Rectal smooth muscle tissue (tissue), 1 donor: ENCODE measurements around the gene FMNL3.
A peak's percentile ranks its signal among the peaks of the same experiment; 100 is the strongest.

Experiments used
- H3K27ac ChIP-seq: one replicate; pipeline ENCODE4 v1.7.0; 2013; ENCODE audit warnings: low read depth, low read length, inconsistent platforms
- H3K27me3 ChIP-seq: one replicate; pipeline ENCODE4 v1.7.0; 2013; ENCODE audit warnings: low read length; ENCODE audit not compliant: control insufficient read depth, insufficient read depth
- H3K36me3 ChIP-seq: one replicate; pipeline ENCODE4 v1.7.0; 2013; ENCODE audit warnings: low read length; ENCODE audit not compliant: control insufficient read depth, insufficient read depth
- H3K4me1 ChIP-seq: one replicate; pipeline ENCODE4 v1.7.0; 2013; ENCODE audit warnings: low read length; ENCODE audit not compliant: control insufficient read depth, insufficient read depth
- H3K4me3 ChIP-seq: one replicate; pipeline ENCODE4 v1.7.0; 2013; ENCODE audit warnings: low read length
- H3K9ac ChIP-seq: one replicate; pipeline ENCODE4 v1.7.0; 2013; ENCODE audit warnings: low read length

Gene FMNL3

GRCh38 chr12:49667325-49668090 is 39.7 kb downstream of the FMNL3 start:
- H3K4me1 ChIP-seq: peaks cover 17% of the 10 kb centered on the region

DNA sequence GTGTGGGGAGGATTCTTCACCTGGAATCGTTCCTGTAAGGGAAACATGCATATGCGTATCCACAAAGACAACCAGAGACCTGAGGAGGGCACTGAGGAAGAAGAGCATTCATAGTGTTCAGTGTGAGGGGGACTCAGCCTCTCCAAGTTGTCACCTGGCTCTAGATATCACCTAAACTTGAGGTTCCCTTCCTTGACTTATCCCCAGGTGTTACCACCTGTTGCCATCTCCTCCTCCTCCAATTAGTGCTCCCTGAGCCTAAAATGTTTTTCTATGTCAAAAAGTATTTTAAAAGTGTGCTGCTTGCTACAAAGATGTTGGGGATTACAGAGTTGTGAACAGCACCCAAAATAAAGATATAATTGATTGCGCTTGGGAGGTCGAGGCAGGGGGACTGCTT is 41.0 kb downstream of the FMNL3 start:
- H3K9ac ChIP-seq: no peak overlapping the region
- no peak overlapping the region for H3K4me3 ChIP-seq
- no peaks in the 10 kb centered on the region for H3K36me3 ChIP-seq
- H3K4me1 ChIP-seq: peaks cover 5% of the 10 kb centered on the region
- no peaks in the 10 kb centered on the region for H3K27me3 ChIP-seq
- no peak overlapping the region for H3K27ac ChIP-seq

More at GRCh38 chr12:49667325-49668090, 39.7 kb downstream of the FMNL3 start:
- Histone ChIP-seq H3K4me3 (no peak overlapping the region), H3K9ac (no peak overlapping the region), H3K36me3 (no peaks in the 10 kb centered on the region), H3K27ac (no peak overlapping the region), H3K27me3 (no peaks in the 10 kb centered on the region)

- Histone ChIP-seq H3K36me3 (no peaks in the 10 kb centered on the region), H3K4me1 (peaks cover 4% of the 10 kb centered on the region), H3K9ac (no peak overlapping the region), H3K4me3 (no peak overlapping the region), H3K27ac (no peak overlapping the region), H3K27me3 (no peaks in the 10 kb centered on the region)
Observed at GRCh38 chr12:49665384-49665783, 41.8 kb downstream of the FMNL3 start.

DNA sequence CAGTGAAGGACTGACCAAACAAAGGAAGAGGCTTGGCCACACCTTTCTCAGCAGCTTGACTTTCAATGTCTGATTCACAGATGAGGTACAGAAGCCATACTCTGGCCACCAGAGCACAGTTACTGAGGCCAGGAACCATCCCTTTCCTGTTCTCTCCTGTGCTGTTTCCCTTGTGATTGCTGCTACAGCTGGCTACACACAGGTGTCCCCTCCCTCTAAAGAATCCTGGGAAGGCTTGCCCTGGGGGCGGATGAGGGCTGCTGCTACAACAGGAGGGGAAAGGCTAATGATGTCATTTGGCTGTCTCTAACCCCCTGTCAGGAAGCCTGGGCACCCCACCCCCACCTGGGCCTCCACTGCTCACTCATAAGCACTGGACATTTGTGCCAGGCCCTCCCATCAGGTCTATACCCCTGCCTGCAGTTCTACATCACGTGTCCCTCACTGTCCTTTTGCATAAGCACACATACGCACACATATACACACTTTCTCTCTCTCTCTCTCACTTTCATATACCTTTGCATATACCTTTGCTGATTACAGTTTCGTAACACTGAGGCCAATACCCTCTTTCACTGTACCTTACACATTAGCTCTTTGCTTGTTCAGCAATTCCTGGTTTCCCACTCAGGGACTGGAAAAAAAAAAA is 42.5 kb downstream of the FMNL3 start:
- H3K27me3 ChIP-seq: no peaks in the 10 kb centered on the region
- peaks cover 3% of the 10 kb centered on the region for H3K4me1 ChIP-seq
- H3K4me3 ChIP-seq: no peak overlapping the region
- no peak overlapping the region for H3K27ac ChIP-seq
- H3K9ac ChIP-seq: no peak overlapping the region
- no peaks in the 10 kb centered on the region for H3K36me3 ChIP-seq

- Histone ChIP-seq H3K27ac (no peak overlapping the region), H3K36me3 (no peaks in the 10 kb centered on the region), H3K4me3 (no peak overlapping the region), H3K27me3 (no peaks in the 10 kb centered on the region), H3K4me1 (peaks cover 3% of the 10 kb centered on the region), H3K9ac (no peak overlapping the region)
Observed at GRCh38 chr12:49664167-49664566, 43.0 kb downstream of the FMNL3 start.

- H3K27ac ChIP-seq: peak overlapping the region; percentile 21
- peaks cover 3% of the 10 kb centered on the region for H3K4me1 ChIP-seq
- H3K4me3 ChIP-seq: peak overlapping the region; percentile 44
- no peaks in the 10 kb centered on the region for H3K27me3 ChIP-seq
- peak overlapping the region; percentile 26 for H3K9ac ChIP-seq
- H3K36me3 ChIP-seq: peaks cover under 1% of the 10 kb centered on the region
Observed at GRCh38 chr12:49662998-49663843, 44.0 kb downstream of the FMNL3 start.

DNA sequence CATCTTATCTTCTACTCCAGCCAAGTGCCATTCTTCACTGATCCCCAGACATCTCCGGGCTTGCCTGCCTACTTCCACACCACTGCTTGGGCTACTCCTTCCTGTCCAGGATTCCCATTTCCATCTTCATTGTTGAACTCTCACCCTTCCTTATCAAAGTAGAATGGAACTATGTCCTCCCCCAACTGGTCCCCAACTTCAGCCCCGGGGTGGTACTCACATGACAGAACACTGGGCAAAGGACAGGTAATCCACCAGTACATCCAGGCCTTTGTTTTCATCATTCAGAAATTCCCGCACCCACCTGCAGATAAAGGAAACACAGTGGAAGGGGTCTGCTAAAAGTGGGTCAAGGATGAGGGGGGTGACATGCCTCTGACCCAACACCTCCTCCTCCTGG is 45.5 kb downstream of the FMNL3 start:
- Histone ChIP-seq H3K4me1 (peaks cover 3% of the 10 kb centered on the region), H3K27ac (no peak overlapping the region), H3K9ac (no peak overlapping the region), H3K36me3 (peaks cover 9% of the 10 kb centered on the region), H3K27me3 (no peaks in the 10 kb centered on the region), H3K4me3 (no peak overlapping the region)

- Histone ChIP-seq H3K4me3 (no peak overlapping the region), H3K36me3 (peaks cover 13% of the 10 kb centered on the region), H3K4me1 (peaks cover 3% of the 10 kb centered on the region), H3K27ac (no peak overlapping the region), H3K9ac (no peak overlapping the region), H3K27me3 (no peaks in the 10 kb centered on the region)
Observed at GRCh38 chr12:49661191-49661590, 46.0 kb downstream of the FMNL3 start.

GRCh38 chr12:49659753-49660152 is 47.5 kb downstream of the FMNL3 start:
- H3K4me1 ChIP-seq: peaks cover 3% of the 10 kb centered on the region
- H3K9ac ChIP-seq: no peak overlapping the region
- peaks cover 14% of the 10 kb centered on the region for H3K36me3 ChIP-seq
- H3K27ac ChIP-seq: no peak overlapping the region
- H3K4me3 ChIP-seq: no peak overlapping the region
- H3K27me3 ChIP-seq: no peaks in the 10 kb centered on the region

- Histone ChIP-seq H3K4me3 (no peak overlapping the region), H3K27me3 (no peaks in the 10 kb centered on the region), H3K9ac (no peak overlapping the region), H3K27ac (no peak overlapping the region), H3K4me1 (peaks cover under 1% of the 10 kb centered on the region), H3K36me3 (peaks cover 14% of the 10 kb centered on the region)
Observed at GRCh38 chr12:49658276-49658675, 48.9 kb downstream of the FMNL3 start.

GRCh38 chr12:49655595-49656236 is 51.5 kb downstream of the FMNL3 start:
- H3K27me3 ChIP-seq: no peaks in the 10 kb centered on the region
- H3K4me1 ChIP-seq: no peaks in the 10 kb centered on the region
- H3K27ac ChIP-seq: no peak overlapping the region
- H3K36me3 ChIP-seq: peaks cover 14% of the 10 kb centered on the region
- H3K4me3 ChIP-seq: no peak overlapping the region
- H3K9ac ChIP-seq: no peak overlapping the region

- H3K9ac ChIP-seq: no peak overlapping the region
- H3K36me3 ChIP-seq: peaks cover 14% of the 10 kb centered on the region
- no peaks in the 10 kb centered on the region for H3K4me1 ChIP-seq
- H3K27me3 ChIP-seq: no peaks in the 10 kb centered on the region
- no peak overlapping the region for H3K27ac ChIP-seq
- no peak overlapping the region for H3K4me3 ChIP-seq
Observed at GRCh38 chr12:49654715-49655114, 52.5 kb downstream of the FMNL3 start.
